ENCODE data around the gene SDK1.

The SDK1 gene

GRCh38 chr7:3912291-3912690, 611.2 kb downstream of the SDK1 start:
- DNase-seq (ENCODE audit: extremely low spot score), result no peak
- ChIA-PET CTCF (no interaction called here), POLR2A (no interaction called here)
- TF ChIP-seq ARNT (IDR thresholded peaks at IDR 0.05) (no peak), HDGF (IDR thresholded peaks at IDR 0.05; ENCODE audit: borderline replicate concordance) (no peak), PKNOX1 (IDR thresholded peaks at IDR 0.05) (no peak), NFRKB (IDR thresholded peaks at IDR 0.05) (no peak), FOXM1 (IDR thresholded peaks at IDR 0.05; ENCODE audit: borderline replicate concordance) (no peak), ELF4 (IDR thresholded peaks at IDR 0.05) (no peak), LEF1 (IDR thresholded peaks at IDR 0.05; ENCODE audit: borderline replicate concordance) (no peak), CTBP1 (IDR thresholded peaks at IDR 0.05; ENCODE audit: borderline replicate concordance) (no peak), ZNF384 (IDR thresholded peaks at IDR 0.05) (no peak), SP1 (IDR thresholded peaks at IDR 0.05) (no peak), L3MBTL2 (conservative IDR thresholded peaks at IDR 0.05) (no peak), FOXK2 (IDR thresholded peaks at IDR 0.05) (no peak), FOXA1 (IDR thresholded peaks at IDR 0.05) (no peak), SUZ12 (IDR thresholded peaks at IDR 0.05) (no peak), TARDBP (IDR thresholded peaks at IDR 0.05) (no peak), BHLHE40 (IDR thresholded peaks at IDR 0.05; ENCODE audit: borderline replicate concordance) (no peak)

GRCh38 chr7:3914051-3914775, 613.2 kb downstream of the SDK1 start:
- CTCF ChIA-PET, result no interaction called here
- no peak for TF ChIP-seq ELF4 (IDR thresholded peaks at IDR 0.05)
- TF ChIP-seq SUZ12 (IDR thresholded peaks at IDR 0.05), result no peak
- no peak for TF ChIP-seq ZNF384 (IDR thresholded peaks at IDR 0.05)
- TF ChIP-seq FOXK2 (IDR thresholded peaks at IDR 0.05), result no peak
- TF ChIP-seq NFRKB (IDR thresholded peaks at IDR 0.05), result no peak
- no peak for TF ChIP-seq TARDBP (IDR thresholded peaks at IDR 0.05)
- no peak for TF ChIP-seq FOXA1 (IDR thresholded peaks at IDR 0.05)
- no peak for TF ChIP-seq HDGF (IDR thresholded peaks at IDR 0.05; ENCODE audit: borderline replicate concordance)
- no peak for TF ChIP-seq FOXM1 (IDR thresholded peaks at IDR 0.05; ENCODE audit: borderline replicate concordance)
- no peak for TF ChIP-seq CTBP1 (IDR thresholded peaks at IDR 0.05; ENCODE audit: borderline replicate concordance)
- no peak for TF ChIP-seq SP1 (IDR thresholded peaks at IDR 0.05)
- no peak for TF ChIP-seq L3MBTL2 (conservative IDR thresholded peaks at IDR 0.05)
- TF ChIP-seq ARNT (IDR thresholded peaks at IDR 0.05), result no peak
- TF ChIP-seq PKNOX1 (IDR thresholded peaks at IDR 0.05), result no peak
- TF ChIP-seq LEF1 (IDR thresholded peaks at IDR 0.05; ENCODE audit: borderline replicate concordance), result no peak
- DNase-seq (ENCODE audit: extremely low spot score), result no peak
- POLR2A ChIA-PET, result no interaction called here

GRCh38 chr7:3915337-3915878, 614.4 kb downstream of the SDK1 start:
- CTCF ChIA-PET, result no interaction called here
- POLR2A ChIA-PET, result no interaction called here

GRCh38 chr7:3916146-3916545, 615.1 kb downstream of the SDK1 start:
- TF ChIP-seq FOXK2 (IDR thresholded peaks at IDR 0.05), result no peak
- no peak for TF ChIP-seq ELF4 (IDR thresholded peaks at IDR 0.05)
- no peak for TF ChIP-seq LEF1 (IDR thresholded peaks at IDR 0.05; ENCODE audit: borderline replicate concordance)
- TF ChIP-seq PKNOX1 (IDR thresholded peaks at IDR 0.05), result no peak
- no peak for TF ChIP-seq L3MBTL2 (conservative IDR thresholded peaks at IDR 0.05)
- no peak for TF ChIP-seq ARNT (IDR thresholded peaks at IDR 0.05)
- no peak for TF ChIP-seq SP1 (IDR thresholded peaks at IDR 0.05)
- TF ChIP-seq NFRKB (IDR thresholded peaks at IDR 0.05), result no peak
- TF ChIP-seq FOXM1 (IDR thresholded peaks at IDR 0.05; ENCODE audit: borderline replicate concordance), result no peak
- no peak for TF ChIP-seq BHLHE40 (IDR thresholded peaks at IDR 0.05; ENCODE audit: borderline replicate concordance)
- TF ChIP-seq SUZ12 (IDR thresholded peaks at IDR 0.05), result no peak
- no peak for TF ChIP-seq FOXA1 (IDR thresholded peaks at IDR 0.05)
- ChIA-PET POLR2A (no interaction called here), CTCF (no interaction called here)
- no peak for DNase-seq (ENCODE audit: extremely low spot score)

More at GRCh38 chr7:3915337-3915878, 614.4 kb downstream of the SDK1 start:
- TF ChIP-seq HDGF (IDR thresholded peaks at IDR 0.05; ENCODE audit: borderline replicate concordance) (no peak), NFRKB (IDR thresholded peaks at IDR 0.05) (no peak), ZNF384 (IDR thresholded peaks at IDR 0.05) (no peak), BHLHE40 (IDR thresholded peaks at IDR 0.05; ENCODE audit: borderline replicate concordance) (no peak), LEF1 (IDR thresholded peaks at IDR 0.05; ENCODE audit: borderline replicate concordance) (no peak), SP1 (IDR thresholded peaks at IDR 0.05) (no peak), L3MBTL2 (conservative IDR thresholded peaks at IDR 0.05) (no peak), CTBP1 (IDR thresholded peaks at IDR 0.05; ENCODE audit: borderline replicate concordance) (no peak)
- no peak for DNase-seq (ENCODE audit: extremely low spot score)

- ChIA-PET CTCF (no interaction called here), POLR2A (no interaction called here)
- no peak for DNase-seq (ENCODE audit: extremely low spot score)
- TF ChIP-seq FOXM1 (IDR thresholded peaks at IDR 0.05; ENCODE audit: borderline replicate concordance), result no peak
- no peak for TF ChIP-seq ELF4 (IDR thresholded peaks at IDR 0.05)
- TF ChIP-seq HDGF (IDR thresholded peaks at IDR 0.05; ENCODE audit: borderline replicate concordance), result no peak
- TF ChIP-seq L3MBTL2 (conservative IDR thresholded peaks at IDR 0.05), result no peak
- no peak for TF ChIP-seq TARDBP (IDR thresholded peaks at IDR 0.05)
- TF ChIP-seq SP1 (IDR thresholded peaks at IDR 0.05), result no peak
- no peak for TF ChIP-seq NFRKB (IDR thresholded peaks at IDR 0.05)
- no peak for TF ChIP-seq FOXA1 (IDR thresholded peaks at IDR 0.05)
Measured at GRCh38 chr7:3917436-3917835, 616.4 kb downstream of the SDK1 start.

- DNase-seq (ENCODE audit: extremely low spot score), result no peak
- no peak for TF ChIP-seq NFRKB (IDR thresholded peaks at IDR 0.05)
- no peak for TF ChIP-seq ELF4 (IDR thresholded peaks at IDR 0.05)
- TF ChIP-seq HDGF (IDR thresholded peaks at IDR 0.05; ENCODE audit: borderline replicate concordance), result no peak
- no peak for TF ChIP-seq FOXK2 (IDR thresholded peaks at IDR 0.05)
- TF ChIP-seq ARNT (IDR thresholded peaks at IDR 0.05), result no peak
- no peak for TF ChIP-seq PKNOX1 (IDR thresholded peaks at IDR 0.05)
- TF ChIP-seq FOXA1 (IDR thresholded peaks at IDR 0.05), result no peak
- no peak for TF ChIP-seq SUZ12 (IDR thresholded peaks at IDR 0.05)
- no peak for TF ChIP-seq FOXM1 (IDR thresholded peaks at IDR 0.05; ENCODE audit: borderline replicate concordance)
- TF ChIP-seq TARDBP (IDR thresholded peaks at IDR 0.05), result no peak
- no peak for TF ChIP-seq ZNF384 (IDR thresholded peaks at IDR 0.05)
- TF ChIP-seq LEF1 (IDR thresholded peaks at IDR 0.05; ENCODE audit: borderline replicate concordance), result no peak
- TF ChIP-seq SP1 (IDR thresholded peaks at IDR 0.05), result no peak
- TF ChIP-seq L3MBTL2 (conservative IDR thresholded peaks at IDR 0.05), result no peak
- TF ChIP-seq BHLHE40 (IDR thresholded peaks at IDR 0.05; ENCODE audit: borderline replicate concordance), result no peak
- CTCF ChIA-PET, result no interaction called here
- POLR2A ChIA-PET, result no interaction called here
Measured at GRCh38 chr7:3918576-3918975, 617.5 kb downstream of the SDK1 start.
